CD14-positive monocyte (primary cell): ENCODE measurements around the gene RAPGEF2. TPM values are rescaled to one million over a fixed set of nuclear protein-coding genes. Genes with fewer than 3 reads are reported as not detected.

ENCODE experiments used
- DNase-seq, 3 donors: peaks; one replicate each; pipeline ENCODE4 v3.0.0-alpha.2; 2011 to 2022
- H2AFZ ChIP-seq: 2 replicates; pipeline ENCODE4 v1.6.0; 2012; ENCODE audit warnings: mild to moderate bottlenecking, low read depth, low read length, inconsistent platforms; ENCODE audit not compliant: insufficient read depth, poor library complexity, severe bottlenecking
- H3K27ac ChIP-seq, 2 donors: 1 replicate in 1 of 2; 2 replicates in 1 of 2; pipeline ENCODE4 v1.5.1; 2012 to 2013; ENCODE audit warnings: low read length in 2 of 2, control low read depth in 1 of 2, inconsistent platforms in 1 of 2, low read depth in 1 of 2, mild to moderate bottlenecking in 1 of 2
- H3K27me3 ChIP-seq, 2 donors: one replicate each; pipeline versions ENCODE4 v1.6.0 to v1.6.1; 2011 to 2013; ENCODE audit warnings: low read length in 2 of 2; ENCODE audit not compliant: control insufficient read depth in 2 of 2, insufficient read depth in 2 of 2
- H3K36me3 ChIP-seq, 2 donors: replicated peaks in 1 of 2; 1 replicate in 1 of 2; 2 replicates in 1 of 2; pipeline versions ENCODE4 v1.5.1 to v1.6.1; 2012 to 2013; ENCODE audit warnings: low read length in 2 of 2, control low read depth in 1 of 2, inconsistent platforms in 1 of 2, mild to moderate bottlenecking in 1 of 2; ENCODE audit not compliant: insufficient read depth in 2 of 2, control insufficient read depth in 1 of 2
- H3K4me1 ChIP-seq, 2 donors: 1 replicate in 1 of 2; 2 replicates in 1 of 2; pipeline versions ENCODE4 v1.5.1 to v1.6.1; 2012 to 2013; ENCODE audit warnings: low read length in 2 of 2, control low read depth in 1 of 2, inconsistent platforms in 1 of 2, mild to moderate bottlenecking in 1 of 2, moderate library complexity in 1 of 2; ENCODE audit not compliant: insufficient read depth in 2 of 2, control insufficient read depth in 1 of 2
- H3K4me2 ChIP-seq: replicated peaks from 2 replicates; pipeline ENCODE3; 2012; ENCODE audit warnings: low read length, moderate library complexity, mild to moderate bottlenecking; ENCODE audit not compliant: poor library complexity, severe bottlenecking; ENCODE audit errors: extremely low read depth
- H3K4me3 ChIP-seq, 3 experiments: fragments of 200-600 bp in 1 of 3; sonication (generic) in 1 of 3; replicated peaks in 1 of 3; 1 replicate in 2 of 3; 2 replicates in 1 of 3; pipeline ENCODE4 v1.5.1; 2011 to 2013; ENCODE audit warnings: low read length in 3 of 3, mild to moderate bottlenecking in 3 of 3, control low read depth in 2 of 3, low read depth in 2 of 3, inconsistent platforms in 1 of 3, moderate library complexity in 1 of 3
- H3K79me2 ChIP-seq: 2 replicates; pipeline ENCODE4 v1.6.0; 2012; ENCODE audit warnings: mild to moderate bottlenecking, control low read depth, inconsistent platforms, low read length, moderate library complexity; ENCODE audit not compliant: insufficient read depth
- H3K9ac ChIP-seq: 2 replicates; pipeline ENCODE4 v1.6.0; 2017; ENCODE audit warnings: low read length, mild to moderate bottlenecking; ENCODE audit not compliant: insufficient read depth, poor library complexity, severe bottlenecking
- H3K9me3 ChIP-seq, 2 donors: replicated peaks in 1 of 2; 1 replicate in 1 of 2; 2 replicates in 1 of 2; pipeline versions ENCODE4 v1.5.1 to v1.6.1; 2012 to 2013; ENCODE audit warnings: low read length in 2 of 2, control low read depth in 1 of 2; ENCODE audit not compliant: control insufficient read depth in 1 of 2, insufficient read depth in 1 of 2
- H4K20me1 ChIP-seq: 2 replicates; pipeline ENCODE4 v1.6.0; 2012; ENCODE audit warnings: mild to moderate bottlenecking, low read length, control low read depth, moderate library complexity; ENCODE audit not compliant: insufficient read depth
- H3K27ac Mint-ChIP-seq, 7 donors: one replicate each; pipeline ENCODE4 v1.8.0; 2020; ENCODE audit warnings: mild to moderate bottlenecking in 7 of 7, mixed read lengths in 7 of 7, moderate library complexity in 6 of 7, inconsistent platforms in 2 of 7
- H3K27me3 Mint-ChIP-seq, 3 donors: one replicate each; pipeline ENCODE4 v1.8.0; 2021 to 2022; ENCODE audit warnings: low read depth in 3 of 3, mild to moderate bottlenecking in 3 of 3, mixed read lengths in 3 of 3, moderate library complexity in 3 of 3, inconsistent platforms in 1 of 3
- H3K36me3 Mint-ChIP-seq, 2 donors: one replicate each; pipeline ENCODE4 v1.8.0; 2020; ENCODE audit warnings: mixed read lengths in 2 of 2, inconsistent platforms in 1 of 2, mild to moderate bottlenecking in 1 of 2
- H3K4me1 Mint-ChIP-seq: one replicate; pipeline ENCODE4 v1.8.0; 2020; ENCODE audit warnings: mild to moderate bottlenecking, mixed read lengths
- H3K4me3 Mint-ChIP-seq, 2 donors: one replicate each; pipeline ENCODE4 v1.8.0; 2020; ENCODE audit warnings: mild to moderate bottlenecking in 2 of 2, mixed read lengths in 2 of 2, moderate library complexity in 1 of 2
- H3K9me3 Mint-ChIP-seq, 7 donors: one replicate each; pipeline ENCODE4 v1.8.0; 2020 to 2022; ENCODE audit warnings: mixed read lengths in 7 of 7, mild to moderate bottlenecking in 6 of 7, moderate library complexity in 6 of 7, inconsistent platforms in 2 of 7
- CTCF ChIP-seq: fragments of 200-600 bp; IDR thresholded peaks from one replicate; pipeline ENCODE4 v1.8.0; 2022; ENCODE audit warnings: antibody characterized with exemption, mild to moderate bottlenecking
- WGBS: methylation state at CpG from one replicate; pipeline ENCODE4 v1.1.5; 2013; ENCODE audit warnings: missing lambda C conversion rate; ENCODE audit not compliant: insufficient coverage; 5-methylcytosine and 5-hydroxymethylcytosine counted together
- intact Hi-C, 2 donors: fragments of 100-400 bp; cut with micrococcal nuclease; formaldehyde crosslinking; loops; one replicate each; pipeline versions ENCODE4 v1.15.0 to v1.15.1; 2023
- polyA plus RNA-seq, 3 donors: library from polyadenylated mRNA; depleted of rRNA in 1 of 3; unstranded in 2 of 3; stranded (reverse) in 1 of 3; fragments of 300-500 nt in 2 of 3; fragments of >200 nt in 1 of 3; fragmentation: Illumina TruSeq in 2 of 3; gene quantifications; 1 replicate in 2 of 3; 2 replicates in 1 of 3; pipeline ENCODE4 v1.2.3, GENCODE V29; 2012 to 2021

The RAPGEF2 gene
- polyA plus RNA-seq, 3 donors = 1.5 to 29.8 (median 2.0) TPM

DNA sequence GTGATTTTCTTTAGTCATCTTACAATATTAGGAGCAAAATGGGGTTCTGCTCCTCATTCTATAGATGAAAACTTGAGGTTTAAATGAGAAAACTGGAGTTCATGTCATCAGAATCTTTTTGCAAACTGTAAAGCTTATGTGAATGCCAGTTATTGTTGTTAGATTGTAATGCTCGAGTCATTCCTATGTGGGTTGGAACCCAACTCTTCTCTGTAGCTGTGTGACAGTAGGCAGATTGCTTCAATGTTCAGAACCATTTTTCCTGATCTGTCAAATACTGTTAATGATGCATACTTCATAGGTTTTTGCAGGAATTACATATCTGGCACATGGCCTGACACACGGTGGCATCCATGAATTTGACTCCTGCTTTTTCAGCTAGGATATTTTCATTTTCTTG lies 178.9 kb downstream of the RAPGEF2 start:
- Histone ChIP-seq H3K27ac (no peak overlapping the region), H3K4me2 (no peak overlapping the region), H4K20me1 (no peaks in the 10 kb centered on the region), H3K36me3 (no peaks in the 10 kb centered on the region), H2AFZ (no peak overlapping the region), H3K4me3 (no peak overlapping the region), H3K4me1 (peaks cover 30 to 32% of the 10 kb centered on the region in 2 donors), H3K79me2 (peaks cover 77% of the 10 kb centered on the region), H3K9me3 (no peaks in the 10 kb centered on the region), H3K9ac (no peak overlapping the region), H3K27me3 (no peaks in the 10 kb centered on the region)
- H3K9me3 Mint-ChIP-seq = peaks cover 0 to 2% (median 0%) of the 10 kb centered on the region in 7 donors
- H3K4me1 Mint-ChIP-seq = peaks cover 37% of the 10 kb centered on the region
- H3K36me3 Mint-ChIP-seq = peaks cover 16 to 24% of the 10 kb centered on the region in 2 donors
- DNase-seq = no peak
- no CpG with 5 or more reads among the region's 2 CpGs for WGBS
- no peak for TF ChIP-seq CTCF
- H3K4me3 Mint-ChIP-seq = no peak overlapping the region
- H3K27ac Mint-ChIP-seq = no peak overlapping the region
- intact Hi-C loops = no loop called here
- peaks cover 0 to 2% (median 0%) of the 10 kb centered on the region in 3 donors for H3K27me3 Mint-ChIP-seq

GRCh38 chr4:159282329-159282728 lies 179.4 kb downstream of the RAPGEF2 start:
- Histone ChIP-seq H3K27ac (no peak overlapping the region), H4K20me1 (no peaks in the 10 kb centered on the region), H3K4me2 (no peak overlapping the region), H2AFZ (no peak overlapping the region), H3K9me3 (no peaks in the 10 kb centered on the region), H3K4me1 (peaks cover 30 to 32% of the 10 kb centered on the region in 2 donors), H3K27me3 (no peaks in the 10 kb centered on the region), H3K79me2 (peaks cover 77% of the 10 kb centered on the region), H3K4me3 (no peak overlapping the region), H3K9ac (no peak overlapping the region), H3K36me3 (no peaks in the 10 kb centered on the region)
- Mint-ChIP-seq H3K9me3 (peaks cover 0 to 2% (median 0%) of the 10 kb centered on the region in 7 donors), H3K4me1 (peaks cover 37% of the 10 kb centered on the region), H3K27me3 (peaks cover 0 to 2% (median 0%) of the 10 kb centered on the region in 3 donors), H3K27ac (no peak overlapping the region), H3K36me3 (peaks cover 16 to 24% of the 10 kb centered on the region in 2 donors), H3K4me3 (no peak overlapping the region)
- WGBS = no CpG with 5 or more reads among the region's 5 CpGs
- intact Hi-C loops = no loop called here
- no peak for DNase-seq
- TF ChIP-seq CTCF = no peak
